Measurements from ENCODE around the gene NOTCH3. TPM values are rescaled to one million over a fixed set of nuclear protein-coding genes. Genes with fewer than 3 reads are reported as not detected.

The NOTCH3 gene
- total and polyA plus RNA-seq, 2 experiments from 2014 or later, result 25.2 to 34.8 TPM

GRCh38 chr19:15161028-15161984, 39.5 kb downstream of the NOTCH3 start:
- TF ChIP-seq, protein P1, sequence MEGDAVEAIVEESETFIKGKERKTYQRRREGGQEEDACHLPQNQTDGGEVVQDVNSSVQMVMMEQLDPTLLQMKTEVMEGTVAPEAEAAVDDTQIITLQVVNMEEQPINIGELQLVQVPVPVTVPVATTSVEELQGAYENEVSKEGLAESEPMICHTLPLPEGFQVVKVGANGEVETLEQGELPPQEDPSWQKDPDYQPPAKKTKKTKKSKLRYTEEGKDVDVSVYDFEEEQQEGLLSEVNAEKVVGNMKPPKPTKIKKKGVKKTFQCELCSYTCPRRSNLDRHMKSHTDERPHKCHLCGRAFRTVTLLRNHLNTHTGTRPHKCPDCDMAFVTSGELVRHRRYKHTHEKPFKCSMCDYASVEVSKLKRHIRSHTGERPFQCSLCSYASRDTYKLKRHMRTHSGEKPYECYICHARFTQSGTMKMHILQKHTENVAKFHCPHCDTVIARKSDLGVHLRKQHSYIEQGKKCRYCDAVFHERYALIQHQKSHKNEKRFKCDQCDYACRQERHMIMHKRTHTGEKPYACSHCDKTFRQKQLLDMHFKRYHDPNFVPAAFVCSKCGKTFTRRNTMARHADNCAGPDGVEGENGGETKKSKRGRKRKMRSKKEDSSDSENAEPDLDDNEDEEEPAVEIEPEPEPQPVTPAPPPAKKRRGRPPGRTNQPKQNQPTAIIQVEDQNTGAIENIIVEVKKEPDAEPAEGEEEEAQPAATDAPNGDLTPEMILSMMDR (IDR thresholded peaks at IDR 0.05; ENCODE audit: poor library complexity), result peak; percentile 19
- TF ChIP-seq EZH2 (IDR thresholded peaks at IDR 0.05; ENCODE audit: borderline replicate concordance) (no peak), EZH2phosphoT487 (IDR thresholded peaks at IDR 0.05; ENCODE audit: low read depth, severe bottlenecking, unreplicated experiment) (no peak)
- Histone ChIP-seq H3K4me2 (no peak overlapping the region), H3K36me3 (replicated peaks; ENCODE audit: insufficient read depth, low read depth) (no peaks in the 10 kb centered on the region), H4K20me1 (ENCODE audit: insufficient read depth, poor library complexity, severe bottlenecking) (no peaks in the 10 kb centered on the region), H3K79me2 (no peaks in the 10 kb centered on the region), H3K27me3 (no peaks in the 10 kb centered on the region), H3K4me3 (no peak overlapping the region), H3K9me3 (ENCODE audit: low read depth) (no peaks in the 10 kb centered on the region), H2AFZ (no peak overlapping the region), H3K4me1 (ENCODE audit: insufficient read depth) (no peaks in the 10 kb centered on the region), H3K27ac (no peak overlapping the region), H3K9me2 (replicated peaks; ENCODE audit: insufficient read depth) (no peaks in the 10 kb centered on the region)
- no peak for DNase-seq (ENCODE audit: low spot score)
- 95% methylated on average over 19 of the region's 42 CpGs for WGBS (ENCODE audit: low lambda C conversion rate, missing lambda C conversion rate)

DNA sequence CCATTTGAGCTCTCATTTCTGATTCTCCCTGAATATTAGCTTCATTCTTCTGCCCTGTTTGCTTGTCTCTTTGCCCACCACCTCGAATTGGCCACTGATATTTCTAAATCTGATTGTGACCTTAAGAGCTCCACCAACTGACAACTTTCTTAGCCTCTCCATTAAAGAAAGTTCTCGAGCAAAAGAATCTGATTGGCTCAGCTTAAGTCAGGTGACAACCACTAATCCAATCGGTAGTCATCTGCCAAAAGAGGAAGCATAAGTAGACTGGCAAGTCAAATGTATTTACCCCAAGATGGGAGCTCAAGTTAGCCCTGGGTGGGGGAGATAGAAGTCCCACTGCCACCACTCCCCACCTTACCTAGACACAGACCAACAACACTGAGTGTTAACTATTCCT, 41.5 kb downstream of the NOTCH3 start:
- DNase-seq (ENCODE audit: low spot score), result no peak
- no peaks in the 10 kb centered on the region for H3K36me3 ChIP-seq (replicated peaks; ENCODE audit: insufficient read depth, low read depth)
- H3K9me3 ChIP-seq (ENCODE audit: low read depth), result no peaks in the 10 kb centered on the region
- H4K20me1 ChIP-seq (ENCODE audit: insufficient read depth, poor library complexity, severe bottlenecking), result no peaks in the 10 kb centered on the region
- TF ChIP-seq EZH2phosphoT487 (IDR thresholded peaks at IDR 0.05; ENCODE audit: low read depth, severe bottlenecking, unreplicated experiment), result no peak
- TF ChIP-seq EZH2 (IDR thresholded peaks at IDR 0.05; ENCODE audit: borderline replicate concordance), result no peak
- H2AFZ ChIP-seq, result no peak overlapping the region
- no peak overlapping the region for H3K4me3 ChIP-seq
- no peaks in the 10 kb centered on the region for H3K9me2 ChIP-seq (replicated peaks; ENCODE audit: insufficient read depth)
- no peak overlapping the region for H3K27ac ChIP-seq
- 92% methylated on average over 3 of the region's 3 CpGs for WGBS (ENCODE audit: low lambda C conversion rate, missing lambda C conversion rate)
- no peaks in the 10 kb centered on the region for H3K27me3 ChIP-seq
- H3K79me2 ChIP-seq, result no peaks in the 10 kb centered on the region
- no peak overlapping the region for H3K4me2 ChIP-seq
- H3K4me1 ChIP-seq (ENCODE audit: insufficient read depth), result no peaks in the 10 kb centered on the region

DNA sequence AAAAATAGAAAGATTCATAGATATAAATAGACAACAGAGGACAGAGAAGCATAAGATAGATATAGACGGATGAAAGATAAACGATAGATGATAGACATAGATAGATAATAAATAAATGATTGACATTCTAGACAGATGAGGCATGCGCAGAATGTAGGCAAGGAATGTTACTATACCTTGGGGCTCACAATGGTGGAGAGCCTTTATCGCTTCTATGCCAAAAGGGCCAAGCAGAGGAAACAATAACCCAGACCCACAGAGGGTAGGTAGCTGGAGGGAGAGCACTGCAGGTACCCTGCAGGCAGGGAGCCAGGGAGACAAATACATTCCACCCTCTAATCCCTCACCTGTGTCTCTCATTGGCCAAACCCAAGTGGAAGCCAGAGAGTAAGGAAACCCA, 44.4 kb downstream of the NOTCH3 start:
- H3K4me3 ChIP-seq, result no peak overlapping the region
- no peaks in the 10 kb centered on the region for H3K36me3 ChIP-seq (replicated peaks; ENCODE audit: insufficient read depth, low read depth)
- no peaks in the 10 kb centered on the region for H3K4me1 ChIP-seq (ENCODE audit: insufficient read depth)
- no peaks in the 10 kb centered on the region for H3K9me2 ChIP-seq (replicated peaks; ENCODE audit: insufficient read depth)
- H2AFZ ChIP-seq, result no peak overlapping the region
- no peak for DNase-seq (ENCODE audit: low spot score)
- 96% methylated on average over 4 of the region's 4 CpGs for WGBS (ENCODE audit: low lambda C conversion rate, missing lambda C conversion rate)
- no peaks in the 10 kb centered on the region for H3K79me2 ChIP-seq
- no peak overlapping the region for H3K27ac ChIP-seq
- TF ChIP-seq, protein P1 (IDR thresholded peaks at IDR 0.05; ENCODE audit: poor library complexity), result no peak
- no peaks in the 10 kb centered on the region for H3K9me3 ChIP-seq (ENCODE audit: low read depth)
- H4K20me1 ChIP-seq (ENCODE audit: insufficient read depth, poor library complexity, severe bottlenecking), result no peaks in the 10 kb centered on the region
- H3K27me3 ChIP-seq, result no peaks in the 10 kb centered on the region
- H3K4me2 ChIP-seq, result no peak overlapping the region

GRCh38 chr19:15155296-15155695, 45.5 kb downstream of the NOTCH3 start:
- WGBS (ENCODE audit: low lambda C conversion rate, missing lambda C conversion rate), result 75% methylated on average over 5 of the region's 5 CpGs
- H3K36me3 ChIP-seq (replicated peaks; ENCODE audit: insufficient read depth, low read depth), result no peaks in the 10 kb centered on the region
- no peak overlapping the region for H3K27ac ChIP-seq
- TF ChIP-seq, protein P1 (IDR thresholded peaks at IDR 0.05; ENCODE audit: poor library complexity), result no peak
- TF ChIP-seq EZH2phosphoT487 (IDR thresholded peaks at IDR 0.05; ENCODE audit: low read depth, severe bottlenecking, unreplicated experiment), result no peak
- TF ChIP-seq EZH2 (IDR thresholded peaks at IDR 0.05; ENCODE audit: borderline replicate concordance), result no peak
- H4K20me1 ChIP-seq (ENCODE audit: insufficient read depth, poor library complexity, severe bottlenecking), result no peaks in the 10 kb centered on the region
- no peaks in the 10 kb centered on the region for H3K27me3 ChIP-seq
- H3K4me2 ChIP-seq, result no peak overlapping the region
- H2AFZ ChIP-seq, result no peak overlapping the region
- H3K4me1 ChIP-seq (ENCODE audit: insufficient read depth), result no peaks in the 10 kb centered on the region
- H3K9me3 ChIP-seq (ENCODE audit: low read depth), result no peaks in the 10 kb centered on the region
- no peak for DNase-seq (ENCODE audit: low spot score)
- no peaks in the 10 kb centered on the region for H3K9me2 ChIP-seq (replicated peaks; ENCODE audit: insufficient read depth)
- no peaks in the 10 kb centered on the region for H3K79me2 ChIP-seq
- H3K4me3 ChIP-seq, result no peak overlapping the region
